HepG2 (cell line): ENCODE data around the gene CALY. TPM values are rescaled to one million over a fixed set of nuclear protein-coding genes. Genes with fewer than 3 reads are reported as not detected.
"Not testable (repeated sequence)": the region's sequence is repeated elsewhere in the genome, so short reads cannot be mapped to it uniquely, and the experiment has no call there.

ENCODE experiments used
- ATAC-seq: fragments of 200-7000 bp; cut with Tn5 transposase; 3 replicates; pipeline ENCODE4 v1.9.1; 2020; ENCODE audit warnings: mild to moderate bottlenecking, moderate library complexity
- BruUV-seq: library from RNA; stranded (reverse); fragments of 400-500 nt; replicated peaks from 2 replicates; lab custom pipeline; 2021; lab: Mats Ljungman, UMichigan
- CTCF ChIA-PET: fragments of 300-600 bp; formaldehyde crosslinking; extraction: SDS; loops from one replicate; lab custom pipeline; 2021; ENCODE audit warnings: low total read pairs, inconsistent platforms, low intra/inter-chr PET ratio; lab: Yijun Ruan, JAX
- POLR2A ChIA-PET: fragments of 350-600 bp; sonication (Branson Sonifier 250); formaldehyde crosslinking; loops from one replicate; lab custom pipeline; 2020; ENCODE audit warnings: antibody characterized with exemption, inconsistent platforms; lab: Yijun Ruan, JAX
- DNase-seq: peaks from one replicate; pipeline ENCODE4 v3.0.0-alpha.2; 2015; ENCODE audit warnings: low spot score
- FAIRE-seq: peaks from 3 replicates; lab custom pipeline; 2011; peaks lifted over from hg19 to GRCh38; lab: Jason Lieb, UNC
- H2AFZ ChIP-seq: one replicate; pipeline ENCODE4 v1.6.1; 2011; ENCODE audit warnings: low read length, inconsistent platforms
- H3K27ac ChIP-seq: fragments of 300-600 bp; 3 replicates; pipeline ENCODE4 v1.8.0; 2011; ENCODE audit warnings: mixed run types, mild to moderate bottlenecking, mixed read lengths, low read length, inconsistent platforms; ENCODE audit not compliant: insufficient read depth; ENCODE audit errors: extremely low read length
- H3K27me3 ChIP-seq, 2 experiments: fragments of 200-600 bp in 1 of 2; 2 replicates in 1 of 2; 3 replicates in 1 of 2; pipeline versions ENCODE4 v1.6.0 to v1.8.0; 2011; ENCODE audit warnings: low read length in 2 of 2, mild to moderate bottlenecking in 2 of 2, moderate library complexity in 2 of 2, inconsistent platforms in 1 of 2; ENCODE audit not compliant: insufficient read depth in 2 of 2, control insufficient read depth in 1 of 2
- H3K36me3 ChIP-seq, 2 experiments: fragments of 200-600 bp in 1 of 2; replicated peaks in 1 of 2; 2 replicates in 1 of 2; 3 replicates in 1 of 2; pipeline versions ENCODE4 v1.5.1 to v1.8.0; 2011; ENCODE audit warnings: low read length in 2 of 2, inconsistent platforms in 1 of 2; ENCODE audit not compliant: insufficient read depth in 2 of 2, control insufficient read depth in 1 of 2
- H3K4me1 ChIP-seq: 2 replicates; pipeline ENCODE4 v1.5.1; 2012; ENCODE audit warnings: low read length, inconsistent platforms; ENCODE audit not compliant: insufficient read depth
- H3K4me2 ChIP-seq: 2 replicates; pipeline ENCODE4 v1.6.0; 2011; ENCODE audit warnings: low read depth, low read length, inconsistent platforms
- H3K4me3 ChIP-seq, 3 experiments: fragments of 200-600 bp in 1 of 3; sonication (generic), shearing (Covaris generic) in 1 of 3; replicated peaks in 1 of 3; 2 replicates each; pipeline ENCODE4 v1.5.1; 2011 to 2016; ENCODE audit warnings: low read length in 3 of 3, inconsistent platforms in 2 of 3, low read depth in 2 of 3, mild to moderate bottlenecking in 2 of 3, control low read depth in 1 of 3, mixed read lengths in 1 of 3; ENCODE audit not compliant: insufficient read depth in 1 of 3
- H3K79me2 ChIP-seq: one replicate; pipeline ENCODE4 v1.6.1; 2011; ENCODE audit warnings: low read length, inconsistent platforms; ENCODE audit not compliant: insufficient read depth
- H3K9ac ChIP-seq: 2 replicates; pipeline ENCODE4 v1.6.0; 2011; ENCODE audit warnings: mild to moderate bottlenecking, low read depth, low read length, inconsistent platforms; ENCODE audit not compliant: insufficient read depth
- H3K9me3 ChIP-seq: 2 replicates; pipeline ENCODE4 v1.5.1; 2012; ENCODE audit warnings: mild to moderate bottlenecking, low read length
- H4K20me1 ChIP-seq: 2 replicates; pipeline ENCODE4 v1.6.0; 2011; ENCODE audit warnings: inconsistent platforms, mild to moderate bottlenecking, low read length, moderate library complexity; ENCODE audit not compliant: insufficient read depth
- AGO2 ChIP-seq: fragments of 200-400 bp; formaldehyde crosslinking; optimal IDR thresholded peaks from 2 replicates; pipeline ENCODE3; 2017; ENCODE audit warnings: mild to moderate bottlenecking, low read depth, low read length, moderate library complexity
- ZNF569 ChIP-seq: sonication (generic); formaldehyde crosslinking; IDR thresholded peaks from 2 replicates; pipeline ENCODE4 v1.5.0; 2020; ENCODE audit warnings: mild to moderate bottlenecking, missing genetic modification reagents, moderate library complexity, borderline replicate concordance
- WGBS: methylation state at CpG from one replicate; pipeline ENCODE4 v1.1.6; 2017; ENCODE audit warnings: low lambda C conversion rate; 5-methylcytosine and 5-hydroxymethylcytosine counted together
- in situ Hi-C: cut with HindIII; loops from 2 replicates; pipeline ENCODE4 v1.10.0; 2017; ENCODE audit warnings: low pct_unique_long_range_greater_than_20kb; ENCODE audit not compliant: extremely low pct_ligation_motif_present
- intact Hi-C: fragments of 100-400 bp; cut with micrococcal nuclease; formaldehyde crosslinking; loops from one replicate; pipeline ENCODE4 v1.10.0; 2022; ENCODE audit not compliant: unreplicated experiment
- polyA plus RNA-seq, 8 experiments: library from polyadenylated mRNA; depleted of rRNA in 3 of 8; stranded (reverse) in 7 of 8; unstranded in 1 of 8; fragments of >200 nt; fragmentation: Illumina TruSeq in 4 of 8; extraction: Trizol in 4 of 8; gene quantifications; 2 replicates each; pipeline versions ENCODE4 v1.2.1 to v1.2.3, GENCODE V29; 2011 to 2016; ENCODE audit warnings: low read depth in 4 of 8, missing spikeins in 1 of 8, mixed read lengths in 1 of 8; ENCODE audit not compliant: insufficient read depth in 1 of 8
- total RNA-seq, 5 experiments: library from RNA; depleted of rRNA; stranded (reverse); fragments of >200 nt; fragmentation: Illumina TruSeq; extraction: Trizol; gene quantifications; 2 replicates each; pipeline ENCODE4 v1.2.3, GENCODE V29; 2016; ENCODE audit warnings: low read depth in 1 of 5

Gene CALY
- total and polyA plus RNA-seq, 2 of the 13 experiments (the other 11 are each of a cell fraction or from before 2014, with no cell fraction given): 0.08 TPM; not detected in 1

DNA sequence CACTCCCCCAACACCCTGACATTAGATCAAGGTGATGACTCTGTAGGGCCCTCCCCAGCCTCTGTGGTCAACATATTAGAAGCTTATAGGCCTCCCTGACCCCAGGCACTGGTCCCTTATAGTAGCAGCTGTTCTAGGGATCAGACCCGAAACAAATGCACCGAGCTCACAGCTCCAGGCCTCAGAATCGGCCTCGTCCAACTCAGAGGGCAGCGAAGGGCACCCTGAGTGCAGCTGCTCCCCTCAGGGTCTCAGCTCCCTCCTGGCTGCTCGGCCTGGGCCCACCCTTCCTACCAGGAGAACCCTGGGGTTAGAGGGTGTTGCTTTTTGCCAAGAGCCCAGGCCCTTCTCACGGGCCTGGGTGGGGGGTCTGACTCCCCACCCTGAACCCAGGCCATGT, 31.5 kb upstream of the CALY start:
- Histone ChIP-seq H3K27ac (no peak overlapping the region), H4K20me1 (no peaks in the 10 kb centered on the region), H3K9me3 (no peaks in the 10 kb centered on the region), H2AFZ (no peak overlapping the region), H3K4me3 (no peak overlapping the region), H3K4me2 (no peak overlapping the region), H3K36me3 (peaks cover 37 to 62% of the 10 kb centered on the region in 2 experiments), H3K9ac (no peak overlapping the region), H3K79me2 (peaks cover 5% of the 10 kb centered on the region), H3K4me1 (peaks cover 12% of the 10 kb centered on the region), H3K27me3 (no peaks in the 10 kb centered on the region)
- no peak for DNase-seq
- BruUV-seq: no TSS peak
- 98% methylated on average over 6 of the region's 7 CpGs for WGBS
- FAIRE-seq: no peak
- CTCF ChIA-PET: no interaction called here
- ATAC-seq: no peak
- in situ Hi-C loops (no loop called here), intact Hi-C loops (no loop called here)
- TF ChIP-seq AGO2 (peak; percentile 51), ZNF569 (CRISPR knock-in tag) (no peak)
- POLR2A ChIA-PET: interaction anchor here (1.4 to 2.8 kb wide), 2 partner anchors 10 kb away, joined by 4 to 12 read pairs; partner anchors contain the start of gene FUOM

DNA sequence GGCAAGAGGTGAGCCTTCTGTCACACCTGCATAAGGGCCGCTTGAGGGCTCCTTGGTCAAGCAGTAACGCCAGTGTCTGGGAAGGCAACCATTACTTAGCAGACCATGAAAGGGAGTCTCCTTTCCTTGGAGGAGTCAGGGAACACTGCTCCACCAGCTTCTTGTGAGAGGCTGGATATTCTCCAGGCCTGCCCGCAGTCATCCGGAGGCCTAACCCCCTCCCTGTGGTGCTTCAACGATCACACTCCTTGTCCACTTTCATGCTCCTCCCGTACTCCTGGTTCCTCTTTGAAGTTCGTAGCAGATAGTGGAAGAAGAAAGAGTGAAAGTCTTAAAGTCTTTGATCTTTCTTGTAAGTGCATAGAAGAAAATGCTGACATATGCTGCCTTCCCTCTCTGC, 30.8 kb upstream of the CALY start:
- H2AFZ ChIP-seq, ATAC-seq, in situ Hi-C loops, CTCF ChIA-PET, FAIRE-seq, H4K20me1 ChIP-seq, H3K4me3 ChIP-seq, H3K9ac ChIP-seq, DNase-seq, H3K79me2 ChIP-seq, H3K27me3 ChIP-seq, H3K27ac ChIP-seq, H3K4me2 ChIP-seq, intact Hi-C loops, H3K9me3 ChIP-seq, BruUV-seq: not testable (repeated sequence)
- Histone ChIP-seq H3K36me3 (peaks cover 39 to 68% of the 10 kb centered on the region in 2 experiments), H3K4me1 (peaks cover 12% of the 10 kb centered on the region)
- POLR2A ChIA-PET: interaction anchor here (1.4 to 2.8 kb wide), 2 partner anchors 9 to 11 kb away, joined by 4 to 12 read pairs; partner anchors contain the start of gene FUOM
- WGBS: 100% methylated on average over 1 of the region's 7 CpGs
